Kidney capillary endothelial cell (primary cell): ENCODE measurements around the gene CHAC1.
A peak's percentile ranks its signal among the peaks of the same experiment; 100 is the strongest.

ENCODE experiments used
- DNase-seq: peaks from one replicate; pipeline ENCODE4 v3.0.0-alpha.2; 2018; ENCODE audit warnings: low spot score

The CHAC1 gene

GRCh38 chr15:40985541-40986330, 32.5 kb downstream of the CHAC1 start:
- DNase-seq: no peak

- no peak for DNase-seq
These were observed 33.5 kb downstream of the CHAC1 start for GRCh38 chr15:40986820-40987219.

GRCh38 chr15:40988156-40988555, 34.9 kb downstream of the CHAC1 start:
- DNase-seq: no peak

GRCh38 chr15:40990080-40990479, 36.8 kb downstream of the CHAC1 start:
- DNase-seq: no peak

GRCh38 chr15:40990789-40991188, 37.5 kb downstream of the CHAC1 start:
- DNase-seq: no peak

- DNase-seq: no peak
These were observed 38.1 kb downstream of the CHAC1 start for GRCh38 chr15:40991355-40991754.

- DNase-seq: no peak
These were observed 39.0 kb downstream of the CHAC1 start for GRCh38 chr15:40992241-40992741.

- DNase-seq: no peak
These were observed 39.6 kb downstream of the CHAC1 start for GRCh38 chr15:40992825-40993224.

GRCh38 chr15:40995656-40996055, 42.4 kb downstream of the CHAC1 start:
- no peak for DNase-seq

- peak; percentile 89 for DNase-seq
These were observed 45.9 kb downstream of the CHAC1 start for GRCh38 chr15:40999190-40999589.

GRCh38 chr15:41001524-41002214, 48.4 kb downstream of the CHAC1 start:
- DNase-seq: no peak

- DNase-seq: no peak
These were observed 51.2 kb downstream of the CHAC1 start for GRCh38 chr15:41004490-41004889.
